Measurements from ENCODE around the gene MED13L. TPM values are rescaled to one million over a fixed set of nuclear protein-coding genes. Genes with fewer than 3 reads are reported as not detected.

MED13L gene
- total and polyA plus RNA-seq, 4 donors = 7.9 to 94.0 (median 37.7) TPM

DNA sequence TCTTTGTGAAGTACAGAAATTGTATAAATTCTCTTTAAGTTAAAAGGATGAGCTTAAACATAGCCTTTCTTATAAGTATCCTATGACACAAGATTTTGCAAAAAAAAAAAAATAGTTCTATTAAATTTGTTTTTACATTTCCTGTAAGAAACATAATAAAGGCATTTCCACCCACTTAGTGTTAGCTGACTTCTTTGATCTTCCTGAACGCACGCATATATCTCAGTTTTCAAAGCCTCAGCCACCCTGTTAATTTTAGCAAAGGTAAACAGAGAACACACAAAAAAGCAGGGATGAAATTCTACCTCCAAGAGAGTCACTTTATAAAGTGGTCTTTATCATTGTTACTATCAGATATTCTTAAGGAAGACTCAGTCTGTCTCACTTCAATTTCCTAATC lies 277.9 kb downstream of the MED13L start (continued):
- TF ChIP-seq, protein P1, sequence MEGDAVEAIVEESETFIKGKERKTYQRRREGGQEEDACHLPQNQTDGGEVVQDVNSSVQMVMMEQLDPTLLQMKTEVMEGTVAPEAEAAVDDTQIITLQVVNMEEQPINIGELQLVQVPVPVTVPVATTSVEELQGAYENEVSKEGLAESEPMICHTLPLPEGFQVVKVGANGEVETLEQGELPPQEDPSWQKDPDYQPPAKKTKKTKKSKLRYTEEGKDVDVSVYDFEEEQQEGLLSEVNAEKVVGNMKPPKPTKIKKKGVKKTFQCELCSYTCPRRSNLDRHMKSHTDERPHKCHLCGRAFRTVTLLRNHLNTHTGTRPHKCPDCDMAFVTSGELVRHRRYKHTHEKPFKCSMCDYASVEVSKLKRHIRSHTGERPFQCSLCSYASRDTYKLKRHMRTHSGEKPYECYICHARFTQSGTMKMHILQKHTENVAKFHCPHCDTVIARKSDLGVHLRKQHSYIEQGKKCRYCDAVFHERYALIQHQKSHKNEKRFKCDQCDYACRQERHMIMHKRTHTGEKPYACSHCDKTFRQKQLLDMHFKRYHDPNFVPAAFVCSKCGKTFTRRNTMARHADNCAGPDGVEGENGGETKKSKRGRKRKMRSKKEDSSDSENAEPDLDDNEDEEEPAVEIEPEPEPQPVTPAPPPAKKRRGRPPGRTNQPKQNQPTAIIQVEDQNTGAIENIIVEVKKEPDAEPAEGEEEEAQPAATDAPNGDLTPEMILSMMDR (IDR thresholded peaks at IDR 0.05; ENCODE audit: low read depth, low read length, missing input control) = no peak

DNA sequence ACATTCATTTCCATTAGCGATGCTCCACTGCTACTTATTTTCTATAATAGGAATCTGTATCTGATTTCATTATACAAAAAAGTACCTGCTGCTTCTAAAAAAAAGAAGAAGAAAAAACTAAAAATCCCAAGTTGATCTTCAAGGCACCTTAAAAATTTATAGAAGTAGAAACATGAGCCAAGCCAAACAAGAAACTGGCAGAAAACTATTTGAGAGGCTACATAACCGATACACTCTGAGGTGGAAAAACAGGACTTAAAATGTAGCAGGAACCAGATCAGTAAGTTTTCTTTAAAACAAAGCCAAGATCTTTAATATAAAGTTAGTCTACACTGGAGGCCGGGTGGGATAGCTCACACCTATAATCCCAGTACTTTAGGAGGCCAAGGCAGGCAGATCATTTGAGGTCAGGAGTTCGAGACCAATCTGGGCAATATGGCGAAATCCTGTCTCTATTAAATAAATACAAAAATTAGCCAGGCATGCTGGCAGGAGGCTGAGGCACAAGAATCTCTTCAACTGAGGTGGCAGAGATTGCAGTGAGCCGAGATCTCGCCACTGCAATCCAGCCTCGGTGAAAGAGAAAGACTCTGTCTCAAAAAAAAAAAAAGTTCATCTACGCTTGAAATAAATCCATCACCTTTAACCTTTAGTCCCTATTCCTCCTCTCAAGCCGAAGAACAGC lies 278.6 kb downstream of the MED13L start:
- Histone ChIP-seq H3K4me3 (ENCODE audit: low read depth in 1 of 3, low read length in 3 of 3) (no peak overlapping the region), H3K27me3 (ENCODE audit: control insufficient read depth in 4 of 4, insufficient read depth in 4 of 4, low read length in 3 of 4) (no peaks in the 10 kb centered on the region), H3K36me3 (ENCODE audit: control insufficient read depth in 4 of 4, insufficient read depth in 3 of 4, low read depth in 1 of 4, low read length in 3 of 4) (peaks cover 9 to 37% (median 18%) of the 10 kb centered on the region in 4 donors), H3K9ac (ENCODE audit: low read depth in 1 of 2, low read length in 2 of 2) (no peak overlapping the region), H3K4me1 (ENCODE audit: control insufficient read depth in 4 of 4, insufficient read depth in 4 of 4, low read length in 3 of 4) (peaks cover 3 to 8% (median 6%) of the 10 kb centered on the region in 4 donors), H3K27ac (ENCODE audit: low read depth in 1 of 2, low read length in 2 of 2) (no peak overlapping the region), H3K9me3 (ENCODE audit: control insufficient read depth in 4 of 4, low read length in 3 of 4) (no peaks in the 10 kb centered on the region)
- no peak for DNase-seq (ENCODE audit: low spot score)
- TF ChIP-seq RXRA (IDR thresholded peaks at IDR 0.05) (peak; percentile 30 to 37), HNF4G (IDR thresholded peaks at IDR 0.05) (no peak)
- WGBS = 41% methylated on average over 10 of the region's 10 CpGs

DNA sequence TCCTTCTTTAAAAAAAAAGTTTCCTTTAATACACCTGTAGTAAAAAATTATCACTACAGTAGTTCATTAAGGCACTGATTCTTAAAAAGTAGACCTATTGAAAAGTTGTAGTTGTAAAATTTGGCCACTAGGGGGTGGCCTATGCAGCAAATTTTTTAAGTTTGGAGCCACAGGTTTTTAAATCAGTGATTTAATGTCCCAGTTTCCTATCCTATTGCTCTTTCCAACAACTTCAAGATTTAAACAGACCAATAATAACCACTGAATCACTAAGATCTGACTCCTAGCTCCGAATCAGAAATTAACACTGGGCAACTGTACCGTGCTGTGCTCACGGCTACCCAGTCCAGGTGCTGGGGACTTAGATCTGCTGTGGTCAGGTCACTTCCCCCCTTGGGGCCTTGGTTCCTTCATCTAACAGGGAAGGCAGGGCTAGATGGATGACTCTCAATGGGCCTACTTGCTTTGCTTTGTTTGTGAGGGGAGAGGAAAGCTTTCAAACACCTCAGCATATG lies 279.3 kb downstream of the MED13L start:
- Histone ChIP-seq H3K4me3 (ENCODE audit: low read depth in 1 of 3, low read length in 3 of 3) (no peak overlapping the region), H3K36me3 (ENCODE audit: control insufficient read depth in 4 of 4, insufficient read depth in 3 of 4, low read depth in 1 of 4, low read length in 3 of 4) (peaks cover 11 to 39% (median 21%) of the 10 kb centered on the region in 4 donors), H3K4me1 (ENCODE audit: control insufficient read depth in 4 of 4, insufficient read depth in 4 of 4, low read length in 3 of 4) (peaks cover 3 to 8% (median 6%) of the 10 kb centered on the region in 4 donors), H3K27me3 (ENCODE audit: control insufficient read depth in 4 of 4, insufficient read depth in 4 of 4, low read length in 3 of 4) (no peaks in the 10 kb centered on the region), H3K27ac (ENCODE audit: low read depth in 1 of 2, low read length in 2 of 2) (no peak overlapping the region), H3K9ac (ENCODE audit: low read depth in 1 of 2, low read length in 2 of 2) (no peak overlapping the region), H3K9me3 (ENCODE audit: control insufficient read depth in 4 of 4, low read length in 3 of 4) (no peaks in the 10 kb centered on the region)
- WGBS = 72% methylated on average over 3 of the region's 3 CpGs
- TF ChIP-seq EGR1 (IDR thresholded peaks at IDR 0.05; ENCODE audit: low read depth in 2 of 2) = no peak
- no peak for TF ChIP-seq FOXA2 (IDR thresholded peaks at IDR 0.05)
- TF ChIP-seq RXRA (IDR thresholded peaks at IDR 0.05) = no peak
- TF ChIP-seq NR2F2 (IDR thresholded peaks at IDR 0.05) = no peak
- peak; percentile 77 to 78 for TF ChIP-seq RAD21 (IDR thresholded peaks at IDR 0.05)
- TF ChIP-seq GABPA (IDR thresholded peaks at IDR 0.05 in 1 of 2, conservative IDR thresholded peaks at IDR 0.05 in 1 of 2) = no peak
- no peak for TF ChIP-seq HNF4A (conservative IDR thresholded peaks at IDR 0.05)
- no peak for TF ChIP-seq HNF4G (IDR thresholded peaks at IDR 0.05)
- TF ChIP-seq, protein P2, sequence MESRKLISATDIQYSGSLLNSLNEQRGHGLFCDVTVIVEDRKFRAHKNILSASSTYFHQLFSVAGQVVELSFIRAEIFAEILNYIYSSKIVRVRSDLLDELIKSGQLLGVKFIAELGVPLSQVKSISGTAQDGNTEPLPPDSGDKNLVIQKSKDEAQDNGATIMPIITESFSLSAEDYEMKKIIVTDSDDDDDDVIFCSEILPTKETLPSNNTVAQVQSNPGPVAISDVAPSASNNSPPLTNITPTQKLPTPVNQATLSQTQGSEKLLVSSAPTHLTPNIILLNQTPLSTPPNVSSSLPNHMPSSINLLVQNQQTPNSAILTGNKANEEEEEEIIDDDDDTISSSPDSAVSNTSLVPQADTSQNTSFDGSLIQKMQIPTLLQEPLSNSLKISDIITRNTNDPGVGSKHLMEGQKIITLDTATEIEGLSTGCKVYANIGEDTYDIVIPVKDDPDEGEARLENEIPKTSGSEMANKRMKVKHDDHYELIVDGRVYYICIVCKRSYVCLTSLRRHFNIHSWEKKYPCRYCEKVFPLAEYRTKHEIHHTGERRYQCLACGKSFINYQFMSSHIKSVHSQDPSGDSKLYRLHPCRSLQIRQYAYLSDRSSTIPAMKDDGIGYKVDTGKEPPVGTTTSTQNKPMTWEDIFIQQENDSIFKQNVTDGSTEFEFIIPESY (IDR thresholded peaks at IDR 0.05) = no peak
- no peak for TF ChIP-seq JUND (IDR thresholded peaks at IDR 0.05)
- TF ChIP-seq, protein P3, sequence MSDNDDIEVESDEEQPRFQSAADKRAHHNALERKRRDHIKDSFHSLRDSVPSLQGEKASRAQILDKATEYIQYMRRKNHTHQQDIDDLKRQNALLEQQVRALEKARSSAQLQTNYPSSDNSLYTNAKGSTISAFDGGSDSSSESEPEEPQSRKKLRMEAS (IDR thresholded peaks at IDR 0.05) = no peak
- TF ChIP-seq FOXA1 (IDR thresholded peaks at IDR 0.05) = no peak
- TF ChIP-seq, protein P4, sequence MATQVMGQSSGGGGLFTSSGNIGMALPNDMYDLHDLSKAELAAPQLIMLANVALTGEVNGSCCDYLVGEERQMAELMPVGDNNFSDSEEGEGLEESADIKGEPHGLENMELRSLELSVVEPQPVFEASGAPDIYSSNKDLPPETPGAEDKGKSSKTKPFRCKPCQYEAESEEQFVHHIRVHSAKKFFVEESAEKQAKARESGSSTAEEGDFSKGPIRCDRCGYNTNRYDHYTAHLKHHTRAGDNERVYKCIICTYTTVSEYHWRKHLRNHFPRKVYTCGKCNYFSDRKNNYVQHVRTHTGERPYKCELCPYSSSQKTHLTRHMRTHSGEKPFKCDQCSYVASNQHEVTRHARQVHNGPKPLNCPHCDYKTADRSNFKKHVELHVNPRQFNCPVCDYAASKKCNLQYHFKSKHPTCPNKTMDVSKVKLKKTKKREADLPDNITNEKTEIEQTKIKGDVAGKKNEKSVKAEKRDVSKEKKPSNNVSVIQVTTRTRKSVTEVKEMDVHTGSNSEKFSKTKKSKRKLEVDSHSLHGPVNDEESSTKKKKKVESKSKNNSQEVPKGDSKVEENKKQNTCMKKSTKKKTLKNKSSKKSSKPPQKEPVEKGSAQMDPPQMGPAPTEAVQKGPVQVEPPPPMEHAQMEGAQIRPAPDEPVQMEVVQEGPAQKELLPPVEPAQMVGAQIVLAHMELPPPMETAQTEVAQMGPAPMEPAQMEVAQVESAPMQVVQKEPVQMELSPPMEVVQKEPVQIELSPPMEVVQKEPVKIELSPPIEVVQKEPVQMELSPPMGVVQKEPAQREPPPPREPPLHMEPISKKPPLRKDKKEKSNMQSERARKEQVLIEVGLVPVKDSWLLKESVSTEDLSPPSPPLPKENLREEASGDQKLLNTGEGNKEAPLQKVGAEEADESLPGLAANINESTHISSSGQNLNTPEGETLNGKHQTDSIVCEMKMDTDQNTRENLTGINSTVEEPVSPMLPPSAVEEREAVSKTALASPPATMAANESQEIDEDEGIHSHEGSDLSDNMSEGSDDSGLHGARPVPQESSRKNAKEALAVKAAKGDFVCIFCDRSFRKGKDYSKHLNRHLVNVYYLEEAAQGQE (IDR thresholded peaks at IDR 0.05) = no peak
- no peak for TF ChIP-seq TAF1 (conservative IDR thresholded peaks at IDR 0.05)
- TF ChIP-seq YY1 (IDR thresholded peaks at IDR 0.05) = no peak
- TF ChIP-seq, protein P1 (IDR thresholded peaks at IDR 0.05; ENCODE audit: low read depth, low read length, missing input control) = peak; percentile 66
- DNase-seq (ENCODE audit: low spot score) = no peak
